Measurements from ENCODE around the gene VLDLR. TPM values are rescaled to one million over a fixed set of nuclear protein-coding genes. Genes with fewer than 3 reads are reported as not detected.

Gene VLDLR
- total RNA-seq, 1 donor from 2014 or later: 106 TPM

GRCh38 chr9:2610985-2611384 lies 10.6 kb upstream of the VLDLR start:
- Mint-ChIP-seq H3K36me3 (ENCODE audit: low read depth) (no peaks in the 10 kb centered on the region), H3K27me3 (ENCODE audit: low read depth) (no peaks in the 10 kb centered on the region), H3K9me3 (ENCODE audit: low read depth) (no peaks in the 10 kb centered on the region), H3K27ac (ENCODE audit: unreplicated experiment) (peak overlapping the region; percentile 78), H3K4me3 (ENCODE audit: unreplicated experiment) (no peak overlapping the region), H3K4me1 (ENCODE audit: low read depth) (peaks cover 17% of the 10 kb centered on the region)
- DNase-seq (ENCODE audit: low spot score): no peak
- TF ChIP-seq CTCF (IDR thresholded peaks at IDR 0.05): no peak

- Mint-ChIP-seq H3K27ac (ENCODE audit: unreplicated experiment) (no peak overlapping the region), H3K9me3 (ENCODE audit: low read depth) (no peaks in the 10 kb centered on the region), H3K36me3 (ENCODE audit: low read depth) (no peaks in the 10 kb centered on the region), H3K4me1 (ENCODE audit: low read depth) (peaks cover 17% of the 10 kb centered on the region), H3K4me3 (ENCODE audit: unreplicated experiment) (no peak overlapping the region), H3K27me3 (ENCODE audit: low read depth) (no peaks in the 10 kb centered on the region)
- no peak for TF ChIP-seq CTCF (IDR thresholded peaks at IDR 0.05)
- DNase-seq (ENCODE audit: low spot score): no peak
Observed at GRCh38 chr9:2611961-2612360, 9.6 kb upstream of the VLDLR start.

GRCh38 chr9:2613730-2614271 lies 7.8 kb upstream of the VLDLR start:
- Mint-ChIP-seq H3K4me3 (ENCODE audit: unreplicated experiment) (no peak overlapping the region), H3K36me3 (ENCODE audit: low read depth) (no peaks in the 10 kb centered on the region), H3K27ac (ENCODE audit: unreplicated experiment) (no peak overlapping the region), H3K4me1 (ENCODE audit: low read depth) (peaks cover 17% of the 10 kb centered on the region), H3K9me3 (ENCODE audit: low read depth) (no peaks in the 10 kb centered on the region), H3K27me3 (ENCODE audit: low read depth) (no peaks in the 10 kb centered on the region)
- DNase-seq (ENCODE audit: low spot score): no peak
- no peak for TF ChIP-seq CTCF (IDR thresholded peaks at IDR 0.05)

- no peaks in the 10 kb centered on the region for H3K9me3 Mint-ChIP-seq (ENCODE audit: low read depth)
- no peaks in the 10 kb centered on the region for H3K36me3 Mint-ChIP-seq (ENCODE audit: low read depth)
- DNase-seq (ENCODE audit: low spot score): no peak
- TF ChIP-seq CTCF (IDR thresholded peaks at IDR 0.05): no peak
- no peak overlapping the region for H3K4me3 Mint-ChIP-seq (ENCODE audit: unreplicated experiment)
- no peak overlapping the region for H3K27ac Mint-ChIP-seq (ENCODE audit: unreplicated experiment)
- peaks cover 24% of the 10 kb centered on the region for H3K4me1 Mint-ChIP-seq (ENCODE audit: low read depth)
- no peaks in the 10 kb centered on the region for H3K27me3 Mint-ChIP-seq (ENCODE audit: low read depth)
Observed at GRCh38 chr9:2615497-2615896, 6.1 kb upstream of the VLDLR start.

- Mint-ChIP-seq H3K4me1 (ENCODE audit: low read depth) (peaks cover 18% of the 10 kb centered on the region), H3K36me3 (ENCODE audit: low read depth) (no peaks in the 10 kb centered on the region), H3K27me3 (ENCODE audit: low read depth) (no peaks in the 10 kb centered on the region), H3K4me3 (ENCODE audit: unreplicated experiment) (no peak overlapping the region), H3K27ac (ENCODE audit: unreplicated experiment) (no peak overlapping the region), H3K9me3 (ENCODE audit: low read depth) (no peaks in the 10 kb centered on the region)
- DNase-seq (ENCODE audit: low spot score): no peak
- TF ChIP-seq CTCF (IDR thresholded peaks at IDR 0.05): no peak
Observed at GRCh38 chr9:2616692-2617377, 4.8 kb upstream of the VLDLR start.

Data from chondrocyte (in vitro differentiated cells).